Upper lobe of left lung (tissue), 4 donors: ENCODE data around the gene CATSPERZ.
A peak's percentile ranks its signal among the peaks of the same experiment; 100 is the strongest.

ENCODE experiments used
- POLR2A ChIP-seq, 4 donors: fragments of 450-650 bp; IDR thresholded peaks; one replicate each; pipeline ENCODE4 v1.5.1; 2016 to 2017; ENCODE audit warnings: antibody characterized with exemption in 4 of 4, mild to moderate bottlenecking in 2 of 4
- TF ChIP-seq, protein P1 (sequence below), 6 experiments: fragments of 450-650 bp in 4 of 6; fragments of 200-600 bp in 2 of 6; sonication (generic) in 2 of 6; IDR thresholded peaks; one replicate each; pipeline ENCODE4 v1.5.1; 2016 to 2019; ENCODE audit warnings: antibody characterized with exemption in 6 of 6

DNA sequence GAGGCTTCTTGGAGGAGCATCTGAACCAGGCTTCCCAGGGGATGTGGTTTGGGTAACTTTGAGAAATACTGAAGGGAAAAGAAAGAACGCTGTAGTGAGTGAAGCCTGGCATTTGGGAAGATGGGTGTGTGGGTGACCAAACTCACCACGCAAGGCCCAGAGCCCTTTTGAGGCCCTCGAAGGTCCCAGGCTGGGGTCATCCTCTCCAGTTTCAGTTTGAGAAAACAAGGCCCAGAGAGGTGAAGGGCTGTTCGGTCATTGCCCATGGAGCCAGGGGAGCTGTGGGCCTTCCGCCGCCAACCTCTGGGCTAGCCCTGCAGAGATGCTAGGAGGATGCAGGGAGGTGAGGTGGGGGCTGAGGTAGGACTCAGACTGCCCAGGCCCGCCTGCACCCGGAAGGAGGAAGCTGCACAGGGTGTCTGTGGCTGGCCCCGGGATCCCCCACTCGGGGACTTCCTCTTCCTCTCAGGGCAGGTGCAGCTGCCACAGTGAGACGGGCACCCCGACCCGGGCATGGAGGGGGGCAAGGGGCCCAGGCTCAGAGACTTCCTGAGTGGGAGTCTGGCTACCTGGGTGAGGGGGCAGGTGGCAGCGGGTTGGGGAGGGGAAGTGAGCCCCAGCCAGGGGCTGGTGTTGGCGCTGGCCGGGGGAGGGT is 39.7 kb downstream of the CATSPERZ start, which contains the start of gene CCDC88B:
- TF ChIP-seq, protein P1, sequence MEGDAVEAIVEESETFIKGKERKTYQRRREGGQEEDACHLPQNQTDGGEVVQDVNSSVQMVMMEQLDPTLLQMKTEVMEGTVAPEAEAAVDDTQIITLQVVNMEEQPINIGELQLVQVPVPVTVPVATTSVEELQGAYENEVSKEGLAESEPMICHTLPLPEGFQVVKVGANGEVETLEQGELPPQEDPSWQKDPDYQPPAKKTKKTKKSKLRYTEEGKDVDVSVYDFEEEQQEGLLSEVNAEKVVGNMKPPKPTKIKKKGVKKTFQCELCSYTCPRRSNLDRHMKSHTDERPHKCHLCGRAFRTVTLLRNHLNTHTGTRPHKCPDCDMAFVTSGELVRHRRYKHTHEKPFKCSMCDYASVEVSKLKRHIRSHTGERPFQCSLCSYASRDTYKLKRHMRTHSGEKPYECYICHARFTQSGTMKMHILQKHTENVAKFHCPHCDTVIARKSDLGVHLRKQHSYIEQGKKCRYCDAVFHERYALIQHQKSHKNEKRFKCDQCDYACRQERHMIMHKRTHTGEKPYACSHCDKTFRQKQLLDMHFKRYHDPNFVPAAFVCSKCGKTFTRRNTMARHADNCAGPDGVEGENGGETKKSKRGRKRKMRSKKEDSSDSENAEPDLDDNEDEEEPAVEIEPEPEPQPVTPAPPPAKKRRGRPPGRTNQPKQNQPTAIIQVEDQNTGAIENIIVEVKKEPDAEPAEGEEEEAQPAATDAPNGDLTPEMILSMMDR (IDR thresholded peaks at IDR 0.05) = no peak
- peak in 1 of 4 donors; percentile 43 for TF ChIP-seq POLR2A (IDR thresholded peaks at IDR 0.05)
